Renal cortex interstitium (tissue), 11 donors: ENCODE results near the gene KLK5. TPM values are rescaled to one million over a fixed set of nuclear protein-coding genes. Genes with fewer than 3 reads are reported as not detected.
"Not testable (repeated sequence)": the region's sequence is repeated elsewhere in the genome, so short reads cannot be mapped to it uniquely, and the experiment has no call there.

Experiments
- DNase-seq, 11 donors: peaks; one replicate each; pipeline ENCODE4 v3.0.0-alpha.2; 2013; ENCODE audit warnings: low read depth in 9 of 11, low spot score in 4 of 11; ENCODE audit errors: extremely low read depth in 1 of 11
- polyA plus RNA-seq, 3 donors: library from polyadenylated mRNA; unstranded; fragments of 120-200 nt; gene quantifications; one replicate each; pipeline ENCODE4 v1.2.1, GENCODE V29; 2013; ENCODE audit not compliant: insufficient read length in 3 of 3

The KLK5 gene
- polyA plus RNA-seq, 3 donors: 1.2 to 1.9 (median 1.5) TPM

DNA sequence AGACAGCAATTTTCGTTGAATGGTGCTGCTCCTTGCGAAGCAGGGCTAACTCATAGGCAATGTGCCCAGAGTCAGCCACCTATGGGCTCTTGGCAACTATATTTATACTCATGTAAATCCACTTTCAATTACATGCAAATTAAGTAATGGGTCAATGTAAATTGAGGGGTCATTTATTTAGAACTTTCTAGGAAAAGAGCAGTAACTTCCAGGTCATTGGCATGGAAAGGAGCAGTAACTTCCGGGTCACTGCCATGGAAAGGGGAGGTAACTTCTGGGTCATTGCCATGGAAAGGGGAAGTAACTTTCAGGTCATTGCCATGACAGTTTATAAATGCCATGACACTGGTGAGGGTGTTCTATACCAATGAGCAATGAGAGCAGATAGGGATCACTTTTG lies 53.3 kb downstream of the KLK5 start:
- no peak for DNase-seq

DNA sequence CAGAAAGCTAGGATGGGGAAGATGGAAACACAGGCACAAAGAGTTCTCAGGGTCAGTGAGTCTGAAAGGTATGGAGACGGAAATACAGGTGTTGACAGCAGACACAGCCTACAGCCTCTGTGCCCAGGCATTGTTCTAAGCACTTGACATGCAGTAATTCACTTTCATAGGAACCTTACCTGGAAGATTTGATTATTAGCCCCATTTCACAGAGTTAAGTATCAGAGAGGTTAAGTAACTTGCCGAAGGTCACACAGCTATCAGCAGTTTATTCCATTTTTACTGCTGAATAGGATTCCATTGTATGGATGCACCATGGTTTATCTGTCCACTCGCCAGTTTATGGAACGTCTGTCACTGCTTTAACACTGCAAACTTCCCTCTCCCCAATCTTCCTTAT lies 54.8 kb downstream of the KLK5 start:
- no peak for DNase-seq

DNA sequence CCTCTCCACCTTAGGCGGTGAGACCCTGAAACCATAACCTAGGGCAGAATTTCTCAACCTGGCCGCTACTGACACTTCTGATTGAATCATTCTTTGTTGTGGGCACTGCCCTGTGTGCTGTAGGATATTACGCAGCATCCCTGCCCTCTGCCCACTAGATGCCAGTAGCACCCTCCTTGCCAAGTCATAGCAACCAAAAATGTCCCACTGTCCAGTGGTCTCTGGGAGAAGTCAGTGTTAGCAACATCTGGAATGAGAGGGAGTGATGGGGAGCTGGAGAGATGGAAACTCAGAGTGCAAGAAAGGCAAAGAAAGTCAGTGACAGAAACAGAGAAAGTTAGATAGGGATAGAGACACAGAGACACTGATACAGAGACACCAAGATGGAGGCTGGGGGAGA lies 55.2 kb downstream of the KLK5 start:
- no peak for DNase-seq

DNA sequence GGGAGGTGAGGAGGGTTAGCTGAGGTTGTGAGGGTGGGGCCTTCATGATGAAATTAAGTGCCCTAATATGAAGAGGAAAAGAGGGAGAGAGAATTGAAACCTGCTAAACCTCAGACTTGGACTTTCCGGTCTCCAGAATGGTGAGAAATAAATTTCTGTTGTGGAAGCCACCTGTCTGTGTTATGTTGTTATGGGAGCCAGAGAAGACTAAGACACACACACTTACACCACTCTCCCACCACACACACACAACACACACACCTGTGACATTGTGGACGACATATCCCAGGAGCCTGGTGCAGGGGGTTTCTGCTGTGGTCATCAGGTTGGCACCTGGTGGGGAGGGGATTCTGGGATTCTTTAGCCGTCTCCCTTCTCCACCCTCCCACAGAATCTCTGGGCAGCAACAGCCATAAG lies 55.6 kb downstream of the KLK5 start:
- DNase-seq: no peak

DNA sequence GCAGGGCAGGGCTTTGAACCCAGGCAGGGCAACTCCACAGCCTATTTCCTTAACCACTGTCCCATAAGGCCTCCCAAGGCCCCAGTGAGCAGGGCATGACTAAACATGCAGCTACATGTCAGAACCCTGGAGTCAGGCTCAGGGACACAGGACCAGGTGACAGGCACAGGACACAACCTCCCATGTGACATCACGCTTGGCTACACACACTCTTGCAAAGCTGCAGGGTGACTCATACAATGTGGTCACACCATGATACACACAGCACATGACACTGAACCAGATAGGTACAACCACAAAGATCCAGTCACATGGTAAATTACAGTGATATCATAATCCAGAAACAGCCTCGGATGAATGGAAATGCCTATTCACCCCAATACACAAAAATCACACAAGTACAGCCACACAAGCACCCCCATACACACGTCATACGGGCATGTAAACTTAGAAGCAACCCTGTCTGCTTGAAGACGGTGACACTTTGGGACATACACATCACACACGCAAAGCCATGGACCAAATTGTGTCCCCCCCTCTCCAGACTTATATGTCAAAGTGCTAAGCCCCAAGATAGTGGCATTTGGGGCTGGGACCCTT lies 56.1 kb downstream of the KLK5 start:
- peak in 10 of 11 donors; percentile 31 to 69 (median 49) for DNase-seq

DNA sequence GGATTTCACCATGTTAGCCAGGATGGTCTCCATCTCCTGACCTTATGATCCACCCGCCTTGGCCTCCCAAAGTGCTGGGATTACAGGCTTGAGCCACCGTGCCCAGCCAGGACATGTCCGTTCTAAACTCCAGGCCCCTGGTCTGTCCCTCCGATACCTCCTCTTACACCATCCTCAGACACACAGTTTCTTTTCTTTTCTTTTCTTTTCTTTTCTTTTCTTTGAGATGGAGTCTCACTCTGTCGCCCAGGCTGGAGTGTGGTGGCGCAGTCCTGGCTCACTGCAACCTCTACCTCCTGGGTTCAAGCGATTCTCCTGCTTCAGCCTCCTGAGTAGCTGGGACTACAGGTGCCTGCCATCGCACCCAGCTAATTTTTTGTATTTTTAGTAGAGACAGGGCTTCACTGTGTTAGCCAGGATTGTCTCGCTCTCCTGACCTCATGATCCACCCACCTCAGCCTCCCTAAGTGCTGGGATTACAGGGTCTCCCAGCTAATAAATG lies 56.7 kb downstream of the KLK5 start:
- DNase-seq: not testable (repeated sequence)

DNA sequence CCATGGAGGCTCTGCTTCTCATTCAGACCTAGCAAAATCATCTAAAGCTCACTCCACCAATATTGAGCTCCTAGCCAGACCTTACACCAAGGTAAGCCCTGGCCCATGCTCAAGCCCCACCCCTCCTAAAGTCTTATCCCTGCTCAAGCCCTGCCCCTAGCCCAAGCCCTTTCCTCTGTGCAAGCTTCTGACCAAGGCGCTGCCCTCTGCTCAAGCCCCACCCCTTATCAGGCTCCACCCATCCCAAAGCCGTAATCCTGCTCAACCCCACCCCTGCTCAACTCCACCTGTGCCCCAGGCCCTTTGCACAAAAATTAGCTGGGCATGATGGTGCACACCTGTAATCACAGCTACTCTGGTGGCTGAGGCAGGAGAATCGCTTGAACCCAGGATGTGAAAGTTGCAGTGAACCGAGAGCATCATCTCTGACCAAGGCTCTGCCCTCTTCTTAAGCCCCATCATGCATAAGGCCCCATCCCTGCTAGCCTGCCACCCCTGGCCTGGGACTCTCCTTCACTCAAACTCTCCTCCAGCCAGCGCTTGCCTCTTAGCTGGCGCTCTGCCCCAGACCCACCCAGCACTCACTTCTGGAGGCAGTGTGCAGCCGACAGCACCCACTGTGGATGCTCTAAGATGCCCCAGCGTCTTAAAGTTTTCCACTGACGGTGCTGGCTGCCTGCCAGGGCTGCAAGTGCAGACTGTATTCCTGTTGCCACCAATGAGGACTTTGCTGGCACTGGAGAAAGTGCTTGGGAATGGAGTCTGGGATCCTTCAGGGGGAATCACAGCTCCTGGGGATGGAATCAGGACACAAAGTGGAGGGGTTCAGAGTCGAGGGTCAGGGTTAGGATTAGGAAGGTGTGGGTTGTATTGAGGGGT lies 58.1 kb downstream of the KLK5 start:
- DNase-seq: no peak

Other genes starting within 250 kb of the KLK5 start
- 1 to 10 TPM; 4.5 to 5.6 (median 5.5) TPM for gene SHANK1, start 233.2 kb downstream of the KLK5 start, polyA plus RNA-seq
- gene CLEC11A, start 229.7 kb downstream of the KLK5 start, polyA plus RNA-seq: 10 to 100 TPM; 18.5 to 37.9 (median 37.6) TPM
- gene GPR32, start 182.6 kb downstream of the KLK5 start, polyA plus RNA-seq: not detected
- gene ACP4, start 162.6 kb downstream of the KLK5 start, polyA plus RNA-seq: under 1 TPM in 2 of 3 donors, not detected in 1; 0.07 to 0.36 TPM
- 1 to 10 TPM; 1.3 TPM for gene KLK1, start 129.3 kb downstream of the KLK5 start, polyA plus RNA-seq
- not detected for gene KLK15, start 119.5 kb downstream of the KLK5 start, polyA plus RNA-seq
- under 1 TPM; 0.42 to 0.65 (median 0.48) TPM for gene KLK3, start 98.1 kb downstream of the KLK5 start, polyA plus RNA-seq
- gene KLK2, start 79.6 kb downstream of the KLK5 start, polyA plus RNA-seq: under 1 TPM in 1 of 3 donors, not detected in 2; 0.42 TPM
- not detected for gene KLK4, start 41.6 kb downstream of the KLK5 start, polyA plus RNA-seq
- 10 to 100 TPM; 29.7 to 34.7 (median 32.4) TPM for gene KLK6, start 16.6 kb upstream of the KLK5 start, polyA plus RNA-seq
- 1 to 10 TPM; 3.9 to 4.6 (median 4.2) TPM for gene KLK7, start 30.9 kb upstream of the KLK5 start, polyA plus RNA-seq
- gene KLK8, start 48.6 kb upstream of the KLK5 start, polyA plus RNA-seq: 1 to 10 TPM; 2.4 to 4.0 (median 3.6) TPM
- under 1 TPM; 0.32 to 0.44 (median 0.37) TPM for gene KLK10, start 66.7 kb upstream of the KLK5 start, polyA plus RNA-seq
- under 1 TPM in 2 of 3 donors, not detected in 1; 0.19 to 0.38 TPM for gene KLK11, start 73.6 kb upstream of the KLK5 start, polyA plus RNA-seq
- gene KLK12, start 82.0 kb upstream of the KLK5 start, polyA plus RNA-seq: not detected
- under 1 TPM; 0.39 to 0.68 (median 0.40) TPM for gene KLK13, start 112.1 kb upstream of the KLK5 start, polyA plus RNA-seq
- gene KLK14, start 129.8 kb upstream of the KLK5 start, polyA plus RNA-seq: under 1 TPM; 0.22 to 0.51 (median 0.23) TPM
- gene CTU1, start 155.4 kb upstream of the KLK5 start, polyA plus RNA-seq: 1 to 10 TPM; 2.1 to 4.2 (median 4.0) TPM
- 1 to 10 TPM; 1.1 to 1.7 (median 1.5) TPM for gene SIGLEC9, start 171.9 kb upstream of the KLK5 start, polyA plus RNA-seq
- gene SIGLEC7, start 189.3 kb upstream of the KLK5 start, polyA plus RNA-seq: under 1 TPM; 0.22 to 0.65 (median 0.27) TPM